Common myeloid progenitor, CD34-positive (primary cell): Measurements from ENCODE around the gene FOSL1.
"Not testable (repeated sequence)": the region's sequence is repeated elsewhere in the genome, so short reads cannot be mapped to it uniquely, and the experiment has no call there.

ENCODE experiments used
- CTCF ChIA-PET: fragments of 350-600 bp; sonication (Branson Sonifier 250); formaldehyde crosslinking; loops from one replicate; lab custom pipeline; 2021; ENCODE audit warnings: antibody characterized with exemption; lab: Charles Lee
- POLR2A ChIA-PET: fragments of 350-600 bp; sonication (Branson Sonifier 250); formaldehyde crosslinking; loops from one replicate; lab custom pipeline; 2021; ENCODE audit warnings: antibody characterized with exemption; lab: Charles Lee
- DNase-seq, 3 donors: peaks; one replicate each; pipeline versions ENCODE4 v3.0.0 to v3.0.0-alpha.2; 2013
- H3K27ac ChIP-seq, 2 experiments: 1 replicate in 1 of 2; 2 replicates in 1 of 2; pipeline ENCODE4 v1.7.0; 2013; ENCODE audit warnings: inconsistent platforms in 2 of 2, low read length in 2 of 2, mild to moderate bottlenecking in 2 of 2, low read depth in 1 of 2, moderate library complexity in 1 of 2; ENCODE audit not compliant: severe bottlenecking in 2 of 2, insufficient read depth in 1 of 2, poor library complexity in 1 of 2
- H3K27me3 ChIP-seq, 5 experiments: replicated peaks in 2 of 5; 1 replicate in 3 of 5; 2 replicates in 2 of 5; pipeline versions ENCODE4 v1.6.1 to v1.7.0; 2013; ENCODE audit warnings: low read length in 4 of 5, mild to moderate bottlenecking in 2 of 5, moderate library complexity in 2 of 5, inconsistent platforms in 1 of 5; ENCODE audit not compliant: insufficient read depth in 5 of 5, control insufficient read depth in 4 of 5
- H3K36me3 ChIP-seq, 4 experiments: 1 replicate in 2 of 4; 2 replicates in 2 of 4; pipeline versions ENCODE4 v1.6.1 to v1.7.0; 2013; ENCODE audit warnings: low read length in 3 of 4, control low read depth in 1 of 4, mild to moderate bottlenecking in 1 of 4; ENCODE audit not compliant: control insufficient read depth in 4 of 4, insufficient read depth in 4 of 4
- H3K4me1 ChIP-seq, 4 experiments: 1 replicate in 3 of 4; 2 replicates in 1 of 4; pipeline versions ENCODE4 v1.6.1 to v1.7.1; 2013; ENCODE audit warnings: low read length in 3 of 4, mild to moderate bottlenecking in 3 of 4, control low read depth in 1 of 4, inconsistent platforms in 1 of 4, moderate library complexity in 1 of 4; ENCODE audit not compliant: control insufficient read depth in 4 of 4, insufficient read depth in 4 of 4; ENCODE audit errors: control extremely low read depth in 1 of 4
- H3K4me3 ChIP-seq, 7 experiments: 1 replicate in 4 of 7; 2 replicates in 3 of 7; pipeline versions ENCODE4 v1.5.1 to v1.7.0; 2013; ENCODE audit warnings: mild to moderate bottlenecking in 7 of 7, low read length in 6 of 7, moderate library complexity in 6 of 7, inconsistent platforms in 2 of 7, low read depth in 2 of 7, control low read depth in 1 of 7; ENCODE audit not compliant: insufficient read depth in 4 of 7, control insufficient read depth in 1 of 7; ENCODE audit errors: extremely low read depth in 1 of 7
- H3K9me3 ChIP-seq, 5 experiments: 1 replicate in 4 of 5; 2 replicates in 1 of 5; pipeline versions ENCODE4 v1.6.1 to v1.7.1; 2013; ENCODE audit warnings: low read length in 4 of 5, mild to moderate bottlenecking in 2 of 5, inconsistent platforms in 1 of 5, low read depth in 1 of 5, moderate library complexity in 1 of 5; ENCODE audit not compliant: control insufficient read depth in 4 of 5, insufficient read depth in 2 of 5; ENCODE audit errors: control extremely low read depth in 1 of 5
- WGBS: methylation state at CpG from one replicate; pipeline ENCODE4 v1.1.5; 2013; ENCODE audit not compliant: insufficient coverage; 5-methylcytosine and 5-hydroxymethylcytosine counted together

FOSL1 gene

DNA sequence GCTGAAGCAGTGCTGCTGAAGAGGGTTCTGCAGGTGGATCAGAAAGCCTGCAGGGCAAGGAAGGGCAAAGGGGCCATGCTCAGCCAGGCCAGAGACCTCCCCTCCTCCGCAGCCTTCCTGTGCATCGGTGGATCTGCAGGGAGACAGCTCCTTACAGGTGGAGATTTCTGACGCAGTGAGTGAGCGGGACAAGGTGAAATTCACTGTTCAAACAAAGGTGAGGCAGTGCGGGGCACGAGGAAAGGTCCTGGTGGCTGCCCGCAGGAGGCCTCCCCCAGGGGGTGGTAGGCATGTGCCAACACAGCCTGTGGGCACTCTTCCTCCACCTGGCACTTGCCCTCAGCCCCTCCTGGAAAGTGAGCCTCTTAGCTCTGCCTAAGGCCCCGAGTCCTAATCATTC, 50.8 kb downstream of the FOSL1 start:
- H3K27me3 ChIP-seq = no peaks in the 10 kb centered on the region
- ChIA-PET CTCF (interaction anchor here (1.0 to 1.4 kb wide), 4 partner anchors 9 to 69 kb away, joined by 3 read pairs; partner anchors contain the start of gene CFL1), POLR2A (interaction anchor here (1.3 kb wide), 1 partner anchor 138 kb away, joined by 3 read pairs; no protein-coding TSS in a partner anchor)
- no peak overlapping the region for H3K27ac ChIP-seq
- peaks cover 0 to 7% (median 0%) of the 10 kb centered on the region in 5 experiments for H3K9me3 ChIP-seq
- peaks cover 12 to 38% (median 32%) of the 10 kb centered on the region in 4 experiments for H3K36me3 ChIP-seq
- no peak for DNase-seq
- no peaks in the 10 kb centered on the region for H3K4me1 ChIP-seq
- WGBS = 90% methylated on average over 7 of the region's 8 CpGs
- no peak overlapping the region for H3K4me3 ChIP-seq

- POLR2A ChIA-PET = interaction anchor here (0.6 to 0.8 kb wide), 2 partner anchors 22 to 275 kb away, joined by 3 read pairs; no protein-coding TSS in a partner anchor
These were observed 51.5 kb downstream of the FOSL1 start for GRCh38 chr11:65848693-65849092.

DNA sequence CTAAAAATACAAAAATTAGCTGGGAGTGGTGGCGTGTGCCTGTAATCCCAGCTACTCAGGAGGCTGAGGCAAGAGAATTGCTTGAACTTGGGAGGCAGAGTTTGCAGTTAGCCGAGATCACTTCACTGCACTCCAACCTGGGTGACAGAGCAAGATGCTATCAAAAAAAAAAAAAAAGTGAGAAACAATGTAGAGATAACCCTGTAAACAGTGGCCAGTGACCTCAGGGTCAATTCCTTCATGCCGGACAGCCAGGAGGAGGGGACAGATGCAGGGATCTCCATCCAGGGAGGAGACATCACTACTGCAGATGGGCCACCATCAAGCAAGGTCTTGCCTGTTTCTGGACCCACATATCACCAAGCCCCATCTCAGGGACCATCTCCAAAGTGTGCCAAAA, 52.4 kb downstream of the FOSL1 start:
- ChIA-PET POLR2A (no interaction called here), CTCF (interaction anchor here (1.0 to 2.1 kb wide), 7 partner anchors 8 to 34 kb away, joined by 3 to 8 read pairs (median 3); partner anchors contain the start of genes CFL1 and MUS81)
- Histone ChIP-seq H3K27ac (no peak overlapping the region), H3K27me3 (no peaks in the 10 kb centered on the region), H3K9me3 (peaks cover 0 to 7% (median 0%) of the 10 kb centered on the region in 5 experiments), H3K4me3 (no peak overlapping the region), H3K4me1 (no peaks in the 10 kb centered on the region), H3K36me3 (peaks cover 8 to 22% (median 18%) of the 10 kb centered on the region in 4 experiments)
- DNase-seq = no peak
- 94% methylated on average over 2 of the region's 3 CpGs for WGBS

More at GRCh38 chr11:65848693-65849092, 51.5 kb downstream of the FOSL1 start:
- H3K4me1 ChIP-seq, H3K27me3 ChIP-seq, H3K27ac ChIP-seq, H3K4me3 ChIP-seq, DNase-seq, H3K9me3 ChIP-seq: not testable (repeated sequence)
- H3K36me3 ChIP-seq = peaks cover 12 to 31% (median 25%) of the 10 kb centered on the region in 4 experiments
- CTCF ChIA-PET = interaction anchor here (0.8 to 1.4 kb wide), 5 partner anchors 9 to 69 kb away, joined by 3 read pairs; no protein-coding TSS in a partner anchor
- 77% methylated on average over 7 of the region's 7 CpGs for WGBS

DNA sequence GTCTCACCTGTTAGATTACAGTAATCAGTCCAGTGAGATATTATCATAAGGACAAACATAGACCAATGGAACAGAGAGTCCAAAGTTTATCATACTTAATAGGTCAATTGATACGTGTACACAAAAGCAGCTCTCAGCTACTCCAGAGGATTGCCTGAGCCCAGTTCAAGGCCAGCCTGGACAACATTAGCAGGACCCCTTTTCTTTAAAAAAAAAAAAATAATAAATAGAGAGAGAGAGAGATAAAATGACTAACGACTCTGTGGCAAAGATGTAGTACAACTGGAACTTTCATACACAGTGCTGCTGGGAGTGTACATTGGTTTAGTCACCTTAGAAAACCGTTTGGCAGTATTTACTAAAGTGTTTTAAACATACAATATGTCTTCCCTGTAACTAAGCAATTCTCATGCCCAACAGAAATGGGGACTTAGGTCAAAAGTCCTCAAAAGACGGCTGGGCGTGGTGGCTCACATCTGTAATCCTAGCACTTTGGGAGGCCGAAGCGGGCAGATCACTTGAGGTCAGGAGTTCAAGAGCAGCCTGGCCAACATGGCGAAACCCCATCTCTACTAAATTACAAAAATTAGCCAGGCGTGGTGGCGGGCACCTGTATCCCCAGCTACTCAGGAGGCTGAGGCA, 55.8 kb downstream of the FOSL1 start:
- H3K27me3 ChIP-seq = no peaks in the 10 kb centered on the region
- no peaks in the 10 kb centered on the region for H3K36me3 ChIP-seq
- no peaks in the 10 kb centered on the region for H3K9me3 ChIP-seq
- no peak overlapping the region for H3K27ac ChIP-seq
- no peaks in the 10 kb centered on the region for H3K4me1 ChIP-seq
- no peak for DNase-seq
- POLR2A ChIA-PET = interaction anchor here (0.7 kb wide), 1 partner anchor 65 kb away, joined by 5 read pairs; no protein-coding TSS in a partner anchor
- 84% methylated on average over 4 of the region's 10 CpGs for WGBS
- CTCF ChIA-PET = interaction anchor here (0.6 to 2.7 kb wide), 3 partner anchors 8 to 35 kb away, joined by 3 to 9 read pairs (median 4); partner anchors contain the start of gene SNX32
- no peak overlapping the region for H3K4me3 ChIP-seq

DNA sequence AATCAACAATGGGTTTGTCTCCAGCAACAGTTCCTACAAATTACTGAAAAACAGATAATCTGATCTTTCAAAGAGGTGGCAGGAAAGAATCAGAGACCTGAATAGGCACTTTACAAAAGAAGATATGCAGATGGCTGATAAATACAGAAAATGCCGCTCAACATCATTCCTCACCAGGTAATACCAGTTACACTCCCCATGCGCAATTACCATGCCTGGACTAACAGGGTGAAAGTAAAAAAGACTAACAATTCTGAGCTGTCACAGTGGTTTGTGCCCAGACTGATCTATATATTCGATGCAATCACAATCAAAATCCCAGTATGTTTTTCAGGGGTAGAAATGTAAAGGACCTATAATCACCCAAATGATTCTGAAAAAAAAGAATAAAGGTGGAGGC, 56.4 kb downstream of the FOSL1 start:
- H3K36me3 ChIP-seq = no peaks in the 10 kb centered on the region
- no peak for DNase-seq
- H3K27me3 ChIP-seq = no peaks in the 10 kb centered on the region
- WGBS = 100% methylated on average over 1 of the region's 3 CpGs
- ChIA-PET POLR2A (no interaction called here), CTCF (interaction anchor here (1.1 to 2.7 kb wide), 2 partner anchors 9 to 11 kb away, joined by 4 to 9 read pairs; partner anchors contain the start of gene SNX32)
- no peak overlapping the region for H3K27ac ChIP-seq
- H3K9me3 ChIP-seq = no peaks in the 10 kb centered on the region
- H3K4me3 ChIP-seq = no peak overlapping the region
- no peaks in the 10 kb centered on the region for H3K4me1 ChIP-seq

- Histone ChIP-seq H3K27ac (no peak overlapping the region), H3K9me3 (peaks cover 0 to 4% (median 0%) of the 10 kb centered on the region in 5 experiments), H3K27me3 (no peaks in the 10 kb centered on the region), H3K4me1 (no peaks in the 10 kb centered on the region), H3K4me3 (no peak overlapping the region), H3K36me3 (no peaks in the 10 kb centered on the region)
- 100% methylated on average over 4 of the region's 4 CpGs for WGBS
- no peak for DNase-seq
- CTCF ChIA-PET = interaction anchor here (0.8 to 2.7 kb wide), 2 partner anchors 9 to 10 kb away, joined by 3 to 9 read pairs; partner anchors contain the start of gene SNX32
- POLR2A ChIA-PET = no interaction called here
These were observed 58.0 kb downstream of the FOSL1 start for GRCh38 chr11:65842144-65842543.
